ENCODE data around the gene STK11.

DNA sequence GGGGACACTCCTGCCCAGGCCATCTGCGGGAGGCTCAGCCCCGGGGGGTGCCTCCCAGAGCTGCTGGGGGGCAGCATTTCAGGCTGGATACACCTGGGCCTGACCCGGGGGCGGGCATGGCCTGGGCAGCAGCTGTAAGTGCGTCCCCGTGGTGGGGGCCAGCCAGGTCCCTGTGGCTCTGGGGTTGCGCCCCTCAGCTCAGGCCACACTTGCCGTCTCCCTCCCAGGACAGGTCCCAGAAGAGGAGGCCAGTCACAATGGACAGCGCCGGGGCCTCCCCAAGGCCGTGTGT is 20.6 kb downstream of the STK11 start:
- TF ChIP-seq RFX5 (IDR thresholded peaks at IDR 0.05), result no peak
- TF ChIP-seq, protein P1, sequence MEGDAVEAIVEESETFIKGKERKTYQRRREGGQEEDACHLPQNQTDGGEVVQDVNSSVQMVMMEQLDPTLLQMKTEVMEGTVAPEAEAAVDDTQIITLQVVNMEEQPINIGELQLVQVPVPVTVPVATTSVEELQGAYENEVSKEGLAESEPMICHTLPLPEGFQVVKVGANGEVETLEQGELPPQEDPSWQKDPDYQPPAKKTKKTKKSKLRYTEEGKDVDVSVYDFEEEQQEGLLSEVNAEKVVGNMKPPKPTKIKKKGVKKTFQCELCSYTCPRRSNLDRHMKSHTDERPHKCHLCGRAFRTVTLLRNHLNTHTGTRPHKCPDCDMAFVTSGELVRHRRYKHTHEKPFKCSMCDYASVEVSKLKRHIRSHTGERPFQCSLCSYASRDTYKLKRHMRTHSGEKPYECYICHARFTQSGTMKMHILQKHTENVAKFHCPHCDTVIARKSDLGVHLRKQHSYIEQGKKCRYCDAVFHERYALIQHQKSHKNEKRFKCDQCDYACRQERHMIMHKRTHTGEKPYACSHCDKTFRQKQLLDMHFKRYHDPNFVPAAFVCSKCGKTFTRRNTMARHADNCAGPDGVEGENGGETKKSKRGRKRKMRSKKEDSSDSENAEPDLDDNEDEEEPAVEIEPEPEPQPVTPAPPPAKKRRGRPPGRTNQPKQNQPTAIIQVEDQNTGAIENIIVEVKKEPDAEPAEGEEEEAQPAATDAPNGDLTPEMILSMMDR (IDR thresholded peaks at IDR 0.05), result no peak
- TF ChIP-seq, protein P2, sequence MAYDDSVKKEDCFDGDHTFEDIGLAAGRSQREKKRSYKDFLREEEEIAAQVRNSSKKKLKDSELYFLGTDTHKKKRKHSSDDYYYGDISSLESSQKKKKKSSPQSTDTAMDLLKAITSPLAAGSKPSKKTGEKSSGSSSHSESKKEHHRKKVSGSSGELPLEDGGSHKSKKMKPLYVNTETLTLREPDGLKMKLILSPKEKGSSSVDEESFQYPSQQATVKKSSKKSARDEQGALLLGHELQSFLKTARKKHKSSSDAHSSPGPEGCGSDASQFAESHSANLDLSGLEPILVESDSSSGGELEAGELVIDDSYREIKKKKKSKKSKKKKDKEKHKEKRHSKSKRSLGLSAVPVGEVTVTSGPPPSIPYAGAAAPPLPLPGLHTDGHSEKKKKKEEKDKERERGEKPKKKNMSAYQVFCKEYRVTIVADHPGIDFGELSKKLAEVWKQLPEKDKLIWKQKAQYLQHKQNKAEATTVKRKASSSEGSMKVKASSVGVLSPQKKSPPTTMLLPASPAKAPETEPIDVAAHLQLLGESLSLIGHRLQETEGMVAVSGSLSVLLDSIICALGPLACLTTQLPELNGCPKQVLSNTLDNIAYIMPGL (CRISPR knock-in tag; IDR thresholded peaks at IDR 0.05; ENCODE audit: borderline replicate concordance), result no peak
- no peak for TF ChIP-seq POLR2A (IDR thresholded peaks at IDR 0.05; ENCODE audit: low read length)
- TF ChIP-seq, protein P3, sequence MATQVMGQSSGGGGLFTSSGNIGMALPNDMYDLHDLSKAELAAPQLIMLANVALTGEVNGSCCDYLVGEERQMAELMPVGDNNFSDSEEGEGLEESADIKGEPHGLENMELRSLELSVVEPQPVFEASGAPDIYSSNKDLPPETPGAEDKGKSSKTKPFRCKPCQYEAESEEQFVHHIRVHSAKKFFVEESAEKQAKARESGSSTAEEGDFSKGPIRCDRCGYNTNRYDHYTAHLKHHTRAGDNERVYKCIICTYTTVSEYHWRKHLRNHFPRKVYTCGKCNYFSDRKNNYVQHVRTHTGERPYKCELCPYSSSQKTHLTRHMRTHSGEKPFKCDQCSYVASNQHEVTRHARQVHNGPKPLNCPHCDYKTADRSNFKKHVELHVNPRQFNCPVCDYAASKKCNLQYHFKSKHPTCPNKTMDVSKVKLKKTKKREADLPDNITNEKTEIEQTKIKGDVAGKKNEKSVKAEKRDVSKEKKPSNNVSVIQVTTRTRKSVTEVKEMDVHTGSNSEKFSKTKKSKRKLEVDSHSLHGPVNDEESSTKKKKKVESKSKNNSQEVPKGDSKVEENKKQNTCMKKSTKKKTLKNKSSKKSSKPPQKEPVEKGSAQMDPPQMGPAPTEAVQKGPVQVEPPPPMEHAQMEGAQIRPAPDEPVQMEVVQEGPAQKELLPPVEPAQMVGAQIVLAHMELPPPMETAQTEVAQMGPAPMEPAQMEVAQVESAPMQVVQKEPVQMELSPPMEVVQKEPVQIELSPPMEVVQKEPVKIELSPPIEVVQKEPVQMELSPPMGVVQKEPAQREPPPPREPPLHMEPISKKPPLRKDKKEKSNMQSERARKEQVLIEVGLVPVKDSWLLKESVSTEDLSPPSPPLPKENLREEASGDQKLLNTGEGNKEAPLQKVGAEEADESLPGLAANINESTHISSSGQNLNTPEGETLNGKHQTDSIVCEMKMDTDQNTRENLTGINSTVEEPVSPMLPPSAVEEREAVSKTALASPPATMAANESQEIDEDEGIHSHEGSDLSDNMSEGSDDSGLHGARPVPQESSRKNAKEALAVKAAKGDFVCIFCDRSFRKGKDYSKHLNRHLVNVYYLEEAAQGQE (IDR thresholded peaks at IDR 0.05), result no peak
- TF ChIP-seq NR3C1 (IDR thresholded peaks at IDR 0.05), result no peak
- TF ChIP-seq, protein P4, sequence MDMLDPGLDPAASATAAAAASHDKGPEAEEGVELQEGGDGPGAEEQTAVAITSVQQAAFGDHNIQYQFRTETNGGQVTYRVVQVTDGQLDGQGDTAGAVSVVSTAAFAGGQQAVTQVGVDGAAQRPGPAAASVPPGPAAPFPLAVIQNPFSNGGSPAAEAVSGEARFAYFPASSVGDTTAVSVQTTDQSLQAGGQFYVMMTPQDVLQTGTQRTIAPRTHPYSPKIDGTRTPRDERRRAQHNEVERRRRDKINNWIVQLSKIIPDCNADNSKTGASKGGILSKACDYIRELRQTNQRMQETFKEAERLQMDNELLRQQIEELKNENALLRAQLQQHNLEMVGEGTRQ (IDR thresholded peaks at IDR 0.05), result no peak
- no peak for TF ChIP-seq MAFK (IDR thresholded peaks at IDR 0.05; ENCODE audit: partially characterized antibody)
- TF ChIP-seq, protein P5, sequence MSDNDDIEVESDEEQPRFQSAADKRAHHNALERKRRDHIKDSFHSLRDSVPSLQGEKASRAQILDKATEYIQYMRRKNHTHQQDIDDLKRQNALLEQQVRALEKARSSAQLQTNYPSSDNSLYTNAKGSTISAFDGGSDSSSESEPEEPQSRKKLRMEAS (IDR thresholded peaks at IDR 0.05), result no peak
- TF ChIP-seq CHD2 (IDR thresholded peaks at IDR 0.05; ENCODE audit: low read length, partially characterized antibody), result no peak
- no peak for TF ChIP-seq TP53 (CRISPR knock-in tag; IDR thresholded peaks at IDR 0.05)
- TF ChIP-seq EP300 (IDR thresholded peaks at IDR 0.05), result no peak
